HG02884 (cell line): Measurements from ENCODE around the gene VIPR1.

ENCODE experiments used
- ATAC-seq: cut with Tn5 transposase; IDR thresholded peaks from one replicate; pipeline ENCODE4 v1.9.1; 2021; ENCODE audit warnings: mild to moderate bottlenecking, moderate library complexity; ENCODE audit not compliant: unreplicated experiment

Gene VIPR1

DNA sequence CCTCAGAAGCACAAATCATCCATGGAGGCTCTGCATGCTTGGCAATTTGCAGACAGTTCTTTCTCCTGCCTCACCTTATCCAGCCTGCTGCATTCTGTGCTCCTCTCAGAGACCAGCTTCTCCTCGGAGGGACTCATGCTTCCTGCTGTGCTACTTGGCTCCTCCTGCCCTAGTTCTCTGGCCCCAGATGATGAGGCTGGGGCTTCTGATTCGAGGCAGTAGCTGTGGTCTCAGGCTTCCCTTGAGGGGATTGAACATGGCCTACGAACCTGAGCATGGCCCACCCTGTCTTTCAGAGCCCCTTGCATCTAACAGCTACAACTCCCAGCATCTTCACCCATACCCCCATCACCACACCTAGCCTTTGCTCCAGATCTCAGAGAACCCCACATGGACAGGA is 6.7 kb downstream of the VIPR1 start:
- no peak for ATAC-seq

DNA sequence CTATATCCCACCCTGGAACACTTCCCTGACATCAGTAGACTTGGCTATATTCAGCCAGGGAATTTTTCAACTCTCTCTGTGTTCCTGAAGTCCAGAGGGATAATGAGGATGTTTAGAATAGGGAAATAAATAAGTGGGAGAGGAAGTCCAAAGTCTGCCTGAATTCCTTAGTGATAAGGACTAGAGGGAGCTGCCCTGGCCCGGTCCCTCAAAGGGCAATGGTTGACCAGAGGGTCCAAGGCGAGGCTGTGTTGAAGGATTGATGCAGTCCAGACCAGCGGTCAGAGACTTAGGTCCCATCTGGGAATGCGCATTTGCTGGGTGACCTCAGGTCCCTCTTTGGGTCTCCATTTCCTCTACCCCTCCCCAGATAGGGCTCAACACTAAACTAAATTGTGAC is 7.9 kb downstream of the VIPR1 start:
- ATAC-seq, result no peak

DNA sequence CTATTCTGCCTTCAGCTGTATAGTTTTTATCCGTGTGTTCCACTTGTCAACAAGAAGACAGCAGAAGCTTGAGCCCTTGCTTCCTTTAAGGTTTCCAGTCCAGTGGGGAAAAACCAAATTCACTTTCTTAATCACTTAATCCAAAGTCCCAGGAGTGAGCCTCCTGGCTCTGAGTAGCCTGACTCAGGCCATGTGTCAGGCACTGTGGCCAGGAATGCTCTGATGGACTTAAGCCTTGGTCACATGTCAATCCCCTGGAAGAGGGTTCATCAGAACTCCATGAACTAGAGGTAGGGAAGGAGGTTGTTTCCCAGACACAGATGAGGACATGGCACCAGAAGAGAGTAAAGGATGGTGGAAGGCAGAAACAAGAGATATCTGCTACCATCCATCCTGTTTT is 8.8 kb downstream of the VIPR1 start:
- ATAC-seq, result no peak

DNA sequence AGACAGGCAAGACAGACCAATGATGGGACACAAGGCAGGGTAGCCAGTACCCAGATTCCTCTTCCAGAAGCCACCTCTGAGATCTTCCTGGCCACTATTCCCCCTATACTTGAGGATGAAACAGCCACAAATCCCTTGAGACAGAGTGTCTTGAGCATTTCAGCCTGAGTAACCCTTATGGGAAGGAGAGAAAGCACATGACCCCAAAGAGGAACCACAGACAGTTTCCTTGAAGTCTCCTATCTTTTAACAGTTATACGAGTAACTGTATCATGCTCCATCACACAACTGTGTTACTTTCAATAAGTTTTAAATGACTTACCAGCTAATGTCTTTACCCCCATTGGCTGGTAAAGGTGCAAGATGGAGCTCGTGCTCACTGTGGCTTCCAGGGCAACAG is 9.3 kb downstream of the VIPR1 start:
- ATAC-seq, result no peak

DNA sequence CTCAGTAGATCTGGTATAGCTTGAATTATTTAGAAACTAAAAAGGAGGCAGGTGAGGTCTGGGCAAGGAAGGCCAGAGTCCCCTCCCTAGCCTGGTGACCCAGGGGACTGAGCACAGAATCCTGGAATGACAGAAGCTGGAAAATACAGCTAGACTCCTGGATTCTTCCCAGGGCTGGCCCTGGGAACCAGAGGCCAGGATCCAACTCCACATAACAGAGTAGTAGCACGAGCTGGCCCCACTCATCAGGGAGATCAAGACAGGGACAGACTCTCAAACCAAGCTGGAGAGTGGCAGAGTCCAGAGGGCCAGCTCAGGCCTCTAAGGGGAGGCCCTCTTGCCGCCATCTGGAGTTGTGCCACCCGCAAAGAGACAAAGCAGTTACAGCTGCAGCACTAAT is 10.7 kb downstream of the VIPR1 start:
- ATAC-seq, result no peak

DNA sequence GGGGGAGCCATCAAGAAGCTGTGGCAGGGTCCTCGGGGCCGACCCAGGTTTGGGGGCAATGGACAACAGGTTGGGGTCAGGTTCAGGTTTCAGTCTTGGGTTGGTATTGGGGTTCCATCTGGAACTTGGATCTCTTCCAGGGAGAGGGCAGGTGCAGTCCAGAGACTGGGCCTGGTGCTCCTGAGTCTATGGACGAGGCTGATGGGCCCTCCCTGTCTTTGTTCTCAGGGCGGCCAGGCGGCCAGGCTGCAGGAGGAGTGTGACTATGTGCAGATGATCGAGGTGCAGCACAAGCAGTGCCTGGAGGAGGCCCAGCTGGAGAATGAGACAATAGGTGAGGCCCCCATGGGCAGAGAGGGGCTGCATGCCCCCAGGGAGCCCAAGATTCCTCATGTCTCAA is 11.1 kb downstream of the VIPR1 start:
- no peak for ATAC-seq

DNA sequence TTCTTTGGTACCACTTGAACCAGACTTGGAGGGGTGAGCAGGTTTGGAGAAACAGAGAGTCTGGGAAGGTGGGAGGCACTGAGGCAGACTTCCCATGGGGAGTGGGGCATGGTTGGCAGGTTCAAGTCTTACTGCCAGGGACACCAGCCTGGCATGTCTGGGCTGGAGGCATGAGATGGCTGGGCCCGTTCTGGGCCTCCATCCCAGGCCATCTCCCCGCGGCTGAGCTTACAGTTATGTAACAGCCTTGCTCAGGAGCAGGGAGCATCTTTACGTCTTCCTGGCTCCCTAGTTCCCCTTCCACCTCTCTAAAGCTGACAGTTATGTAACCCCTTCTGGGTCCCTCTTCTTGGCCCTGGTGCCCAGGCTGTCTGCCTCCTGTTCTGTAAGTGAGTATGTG is 12.4 kb downstream of the VIPR1 start:
- ATAC-seq, result no peak

DNA sequence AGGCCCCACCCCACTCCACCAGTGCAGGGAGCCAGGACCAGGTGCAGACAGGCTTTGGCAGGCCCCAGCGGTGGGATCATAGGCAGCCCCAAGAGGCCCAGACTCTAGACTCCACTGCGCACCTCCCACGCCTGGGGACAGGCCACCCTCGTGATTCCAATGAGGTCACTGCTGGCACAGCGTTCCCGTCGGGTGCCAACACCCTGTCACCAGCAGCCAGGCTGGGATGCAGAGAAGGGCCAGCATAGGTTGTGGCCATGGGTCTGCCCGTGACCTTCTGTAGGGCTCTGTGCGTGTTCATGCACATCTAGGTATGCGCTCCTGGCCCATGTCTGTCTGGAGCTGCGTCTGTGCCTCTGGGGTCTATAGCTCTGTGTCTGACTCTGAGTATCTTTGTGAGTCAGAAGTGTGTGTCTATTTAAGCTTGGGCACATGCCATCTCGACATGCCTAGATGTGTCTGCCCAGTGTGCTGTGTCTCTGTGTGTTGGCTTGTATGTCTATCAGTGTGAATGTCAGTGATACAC is 13.0 kb downstream of the VIPR1 start:
- no peak for ATAC-seq

DNA sequence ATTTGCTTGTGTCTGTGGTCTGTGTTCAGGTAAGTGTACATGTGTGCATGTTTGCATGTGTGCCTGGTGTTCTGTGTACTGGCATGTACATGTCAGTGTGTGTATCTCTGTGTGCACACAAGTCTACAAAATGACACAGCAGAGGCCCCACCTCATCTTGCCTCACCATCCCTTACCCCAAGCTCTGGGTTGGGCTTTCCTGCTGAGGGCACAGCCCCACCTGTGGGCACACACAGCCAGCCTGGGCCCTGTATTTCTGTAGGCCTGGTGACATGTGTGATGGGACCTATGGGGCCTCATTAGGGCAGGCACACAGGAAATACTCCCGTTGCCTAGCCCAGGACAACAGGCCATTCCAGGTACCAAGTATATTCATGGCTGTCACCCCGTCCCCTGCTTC is 13.5 kb downstream of the VIPR1 start:
- ATAC-seq, result no peak

DNA sequence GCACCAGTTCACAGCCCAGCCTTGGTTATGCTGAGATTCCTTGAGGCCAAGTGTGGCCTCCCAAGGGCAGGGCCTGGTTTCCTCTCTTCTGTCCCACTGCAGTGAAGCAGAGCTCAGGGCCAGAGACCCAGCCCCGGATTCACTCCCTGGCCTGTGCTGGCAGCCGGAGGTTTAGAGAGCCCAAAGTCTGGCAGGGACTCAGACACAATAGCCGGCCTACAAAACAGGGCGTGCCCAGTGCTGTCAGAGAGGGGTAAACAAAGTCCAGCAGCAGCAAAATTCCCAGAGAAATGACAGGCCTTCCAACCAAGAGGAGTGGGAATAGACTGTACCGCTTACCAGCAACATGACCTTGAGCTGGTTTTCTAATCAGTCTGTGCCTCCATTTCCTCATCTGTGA is 14.0 kb downstream of the VIPR1 start:
- ATAC-seq, result no peak

DNA sequence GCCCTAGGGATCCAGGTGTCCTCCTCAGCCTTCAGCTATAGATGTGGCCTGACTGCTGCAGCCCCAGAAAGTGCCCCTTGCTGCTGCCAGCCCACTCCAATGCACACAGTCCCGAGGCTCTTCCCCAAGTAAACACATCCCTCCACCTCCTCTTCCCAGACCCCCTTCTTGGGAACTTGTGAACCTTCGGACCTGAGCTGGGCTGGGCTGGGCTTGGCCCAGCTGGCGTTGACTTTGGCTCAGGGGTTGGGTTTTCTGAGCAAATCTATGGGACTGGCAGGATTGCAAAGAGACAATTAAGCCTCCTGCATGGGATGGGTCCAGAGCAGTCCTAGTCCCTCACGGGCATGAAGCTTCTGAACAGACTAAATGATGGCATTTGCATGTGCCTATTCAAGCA is 14.7 kb downstream of the VIPR1 start:
- no peak for ATAC-seq

DNA sequence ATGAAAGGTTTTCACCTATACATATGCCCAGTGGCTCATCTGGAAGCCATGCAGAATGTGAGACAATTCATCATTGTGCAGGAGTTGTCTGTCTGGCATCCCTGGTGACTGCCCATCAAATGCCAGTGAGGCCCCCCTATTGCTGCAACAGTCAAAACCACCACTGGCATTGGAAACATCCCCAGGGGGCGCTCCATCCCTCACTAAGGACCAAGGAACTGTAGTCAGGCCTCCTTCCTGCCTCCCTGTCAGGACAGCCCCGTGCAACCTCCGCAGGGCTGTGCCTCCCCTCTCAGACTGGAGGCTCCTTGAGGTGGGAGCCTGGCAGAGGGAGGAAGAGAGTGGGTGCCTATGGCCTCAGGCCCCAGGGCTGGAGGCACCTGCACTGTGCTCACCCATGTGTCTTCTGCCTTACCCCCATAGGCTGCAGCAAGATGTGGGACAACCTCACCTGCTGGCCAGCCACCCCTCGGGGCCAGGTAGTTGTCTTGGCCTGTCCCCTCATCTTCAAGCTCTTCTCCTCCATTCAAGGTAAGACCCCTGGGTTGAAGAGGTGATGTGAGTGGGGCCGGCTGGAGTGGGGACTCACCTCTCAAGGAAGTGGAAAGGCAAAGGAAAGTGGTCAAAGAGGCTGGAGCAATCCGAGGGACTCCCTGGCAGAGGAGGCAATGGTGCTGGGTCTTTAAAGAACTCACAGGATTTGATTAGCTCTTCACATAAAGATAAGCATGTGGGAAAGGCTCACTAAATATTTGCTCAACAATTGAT is 16.5 kb downstream of the VIPR1 start:
- no peak for ATAC-seq

DNA sequence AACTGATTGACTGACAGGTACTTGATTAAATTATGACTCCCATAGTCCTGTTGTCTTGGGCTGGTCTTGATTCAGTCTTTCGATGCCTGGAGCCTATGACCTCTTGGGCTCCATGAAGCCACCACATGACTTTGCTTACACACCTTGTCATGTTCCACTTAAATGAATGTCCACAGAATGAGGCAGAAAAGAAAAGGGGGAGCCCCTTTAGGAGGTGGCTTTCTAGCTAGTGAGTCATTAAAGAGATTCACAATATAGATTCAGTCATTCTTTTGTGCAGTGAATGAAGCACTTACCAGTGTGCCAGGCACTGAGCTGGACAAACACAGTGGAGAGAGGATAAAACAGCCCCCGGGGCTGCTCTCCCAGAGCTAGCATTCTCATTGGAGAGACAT is 17.1 kb downstream of the VIPR1 start:
- no peak for ATAC-seq

DNA sequence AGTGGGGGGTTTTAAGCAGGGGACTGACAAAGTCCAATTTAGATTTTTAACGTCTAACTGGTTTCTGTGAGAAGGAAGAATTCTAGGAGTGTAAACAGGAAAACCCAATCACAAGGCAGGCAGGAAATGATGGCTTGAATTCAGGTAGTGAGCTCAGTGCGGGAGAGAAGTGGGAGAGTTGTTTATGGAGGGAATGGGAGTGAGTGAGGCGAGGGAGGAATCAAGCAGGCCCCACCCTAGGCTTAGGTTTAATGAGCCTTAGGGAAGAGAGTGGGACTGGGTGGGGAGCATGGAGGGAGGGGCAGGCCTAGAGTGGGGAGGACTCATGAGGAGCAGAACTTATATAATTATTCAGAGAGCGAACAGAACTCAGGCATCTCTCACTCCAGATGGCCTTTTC is 17.9 kb downstream of the VIPR1 start:
- no peak for ATAC-seq

DNA sequence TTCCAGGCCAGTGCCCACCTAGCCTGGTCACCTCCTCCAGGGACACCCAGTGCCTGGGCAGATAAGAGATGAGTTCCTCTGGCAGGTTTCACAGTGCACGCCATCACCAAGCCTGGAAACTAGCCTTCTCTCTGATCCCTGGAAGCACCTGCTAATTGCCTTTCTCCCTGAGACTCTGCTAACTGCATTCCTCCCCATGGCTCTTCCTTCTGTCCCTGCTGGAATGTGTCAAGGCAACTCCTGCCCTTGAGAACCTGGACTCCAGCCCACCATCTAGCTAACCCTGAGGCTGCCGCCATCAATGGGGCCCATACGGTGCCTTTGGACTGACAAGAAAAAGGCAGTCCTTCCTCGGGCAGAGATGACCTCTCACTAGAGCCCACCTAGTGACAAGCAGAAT is 18.5 kb downstream of the VIPR1 start:
- no peak for ATAC-seq

DNA sequence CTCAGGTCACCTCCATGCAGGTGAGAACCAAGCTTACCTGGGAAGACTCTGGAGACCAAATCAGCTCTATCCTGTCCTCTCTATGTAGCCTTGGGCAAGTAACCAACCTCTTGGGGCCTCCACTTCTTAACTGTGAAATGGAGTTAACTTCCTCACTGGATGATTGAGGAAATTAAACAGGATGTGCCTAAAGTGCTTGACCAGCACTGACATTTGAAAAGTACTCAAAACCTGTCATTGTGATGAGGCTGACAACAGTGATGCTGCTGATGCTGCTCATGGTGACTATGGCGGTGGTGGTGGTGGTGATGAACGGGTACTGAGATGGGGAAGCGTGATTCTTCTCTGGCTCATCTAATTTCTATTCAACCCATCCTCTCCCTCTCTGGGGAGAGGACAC is 22.3 kb downstream of the VIPR1 start:
- no peak for ATAC-seq

DNA sequence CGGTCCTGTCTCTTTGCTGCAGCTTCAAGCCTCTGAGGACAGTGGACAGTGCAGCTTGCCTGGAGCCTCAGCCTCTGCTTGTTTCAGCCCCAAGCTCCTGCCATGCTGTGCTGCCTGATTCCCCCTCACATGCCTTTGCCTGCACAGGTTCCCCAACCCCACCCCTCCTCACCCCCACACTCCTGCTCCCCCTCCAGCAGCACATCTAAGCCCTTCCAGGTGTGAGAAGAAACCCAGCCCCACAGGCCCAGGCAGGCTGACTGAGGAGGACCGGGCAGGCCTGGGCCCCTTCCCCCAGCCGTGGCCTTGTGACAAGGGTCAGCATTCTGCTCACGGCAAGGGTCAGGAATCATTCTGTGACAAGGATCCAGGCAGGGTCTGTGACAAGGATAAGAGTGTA is 22.8 kb downstream of the VIPR1 start:
- no peak for ATAC-seq

DNA sequence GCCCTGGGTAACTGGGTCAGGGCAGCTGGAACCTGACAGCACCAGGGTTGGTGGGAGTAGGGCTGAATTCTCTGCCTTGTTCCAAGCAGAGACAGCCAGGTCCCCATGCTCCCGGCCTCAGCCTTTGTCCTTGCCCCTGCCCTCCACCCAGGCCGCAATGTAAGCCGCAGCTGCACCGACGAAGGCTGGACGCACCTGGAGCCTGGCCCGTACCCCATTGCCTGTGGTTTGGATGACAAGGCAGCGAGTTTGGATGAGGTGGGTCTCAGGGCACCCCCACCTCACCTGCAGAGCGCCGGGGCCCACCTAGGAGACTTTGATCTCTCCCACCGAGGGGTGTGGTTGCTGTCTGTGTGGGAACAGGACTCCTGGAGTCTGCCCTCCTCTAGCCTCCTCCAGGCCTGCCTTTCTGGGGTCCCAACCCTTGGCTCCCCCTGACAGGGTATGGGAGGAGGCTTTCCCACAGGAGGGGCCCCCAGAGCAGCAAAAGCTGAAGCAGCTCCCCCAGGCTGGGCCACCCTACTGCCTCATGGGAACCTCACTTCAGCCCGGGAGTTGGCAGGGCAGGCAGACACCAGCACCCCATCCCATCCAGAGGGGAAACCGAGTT is 23.4 kb downstream of the VIPR1 start:
- no peak for ATAC-seq

DNA sequence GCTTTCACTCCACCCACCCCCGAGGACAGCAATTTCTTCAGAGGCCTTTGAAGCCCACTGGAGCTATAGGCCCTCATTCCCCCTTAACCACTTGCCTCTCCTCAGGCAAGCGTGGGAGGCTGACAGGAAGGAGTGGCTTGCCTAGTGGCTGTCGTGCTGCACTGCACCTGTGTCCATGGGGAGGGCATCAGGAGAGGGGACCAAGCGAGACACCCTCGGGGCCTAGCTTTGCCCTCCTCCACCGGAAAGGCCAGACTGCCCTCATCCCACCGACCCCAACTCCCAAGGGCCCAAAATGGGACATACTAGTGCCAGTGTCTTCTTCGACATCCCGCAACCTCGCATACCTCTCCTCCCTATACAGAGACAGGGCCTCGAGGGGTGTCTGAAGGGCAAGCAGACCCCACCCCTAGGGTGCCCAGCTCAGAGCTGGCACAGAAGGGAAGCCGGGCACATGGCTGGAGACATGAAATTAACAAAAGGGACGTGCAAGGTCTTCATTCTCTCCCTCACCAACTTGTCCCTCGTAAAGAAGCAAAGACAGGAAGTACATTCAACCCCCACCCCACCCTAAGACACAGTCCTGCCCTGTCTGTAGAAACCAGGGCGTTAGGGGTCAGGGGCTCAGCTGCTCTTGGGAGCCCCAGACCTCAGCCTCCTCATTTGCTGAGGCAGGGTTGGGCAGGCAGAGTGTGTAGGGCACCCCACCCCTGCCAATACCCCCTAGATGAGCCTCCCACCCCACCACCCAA is 24.3 kb downstream of the VIPR1 start:
- ATAC-seq, result no peak

DNA sequence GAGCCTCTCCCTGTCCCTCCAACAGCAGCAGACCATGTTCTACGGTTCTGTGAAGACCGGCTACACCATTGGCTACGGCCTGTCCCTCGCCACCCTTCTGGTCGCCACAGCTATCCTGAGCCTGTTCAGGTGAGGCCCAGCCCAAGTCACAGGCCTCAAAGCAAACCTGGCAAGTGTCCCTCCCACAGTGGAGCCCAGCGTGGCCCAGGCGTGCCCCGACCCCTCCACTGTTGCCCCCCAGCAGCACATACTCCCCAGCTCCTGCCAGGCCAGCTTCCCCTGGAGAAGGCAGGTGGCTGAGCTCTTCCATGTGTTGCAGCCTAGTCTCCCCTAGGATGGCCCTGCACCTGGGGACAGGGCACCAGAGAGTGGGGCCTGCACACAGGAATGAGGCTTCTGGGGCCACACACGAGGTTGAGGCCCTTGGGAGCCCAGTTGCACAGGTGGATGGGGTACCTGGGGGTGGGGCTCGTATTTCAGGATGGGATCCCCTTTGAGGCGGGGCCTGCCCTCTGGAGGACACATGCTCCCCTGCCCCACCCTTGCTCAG is 25.0 kb downstream of the VIPR1 start:
- no peak for ATAC-seq

DNA sequence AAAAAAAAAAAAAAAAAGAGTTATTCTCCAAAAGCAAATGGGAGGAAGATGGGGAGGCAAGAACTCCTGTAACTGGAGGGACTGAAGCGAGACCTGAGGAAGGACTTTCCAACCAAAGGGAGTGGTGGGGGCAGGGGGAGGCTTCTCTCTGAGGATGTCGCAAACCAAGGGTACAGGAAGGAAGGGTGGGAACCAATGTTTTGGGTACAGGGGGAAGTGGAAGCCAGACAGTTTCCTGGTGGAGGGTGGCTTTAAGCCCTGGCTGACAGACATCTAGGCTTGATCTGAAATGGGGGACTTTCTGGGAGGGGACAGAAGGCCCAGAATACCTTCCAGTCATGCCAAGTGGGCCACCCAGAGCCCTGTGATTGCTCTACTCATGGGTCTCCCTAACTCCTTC is 27.0 kb downstream of the VIPR1 start:
- ATAC-seq, result no peak

DNA sequence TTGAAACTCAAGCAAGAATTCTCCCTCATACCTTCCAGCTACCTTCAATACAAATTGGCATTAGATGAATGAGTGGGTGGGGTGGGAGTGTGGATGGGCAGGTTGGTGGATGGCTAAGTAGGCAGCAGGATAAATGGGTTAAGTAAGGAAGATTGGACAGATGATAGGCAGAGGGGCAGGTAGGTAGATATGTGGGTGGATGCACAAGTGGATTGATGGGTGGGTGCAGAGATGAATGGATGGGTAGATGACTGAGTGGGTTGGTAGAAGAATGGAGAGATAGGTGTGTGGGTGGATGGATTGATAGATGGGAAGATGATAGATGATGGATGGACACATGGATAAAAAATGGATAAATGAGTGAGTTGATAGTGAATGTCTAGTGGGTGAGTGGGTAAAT is 27.6 kb downstream of the VIPR1 start:
- no peak for ATAC-seq
